ENCODE results near the gene KLF9. TPM values are rescaled to one million over a fixed set of nuclear protein-coding genes. Genes with fewer than 3 reads are reported as not detected.

Gene KLF9
- total RNA-seq, 6 experiments from 2014 or later: 7.9 to 15.7 (median 12.4) TPM

GRCh38 chr9:70415476-70415875 lies 1.0 kb upstream of the KLF9 start:
- Mint-ChIP-seq H3K4me1 (ENCODE audit: low read depth) (peaks cover 36% of the 10 kb centered on the region), H3K9me3 (no peaks in the 10 kb centered on the region), H3K27ac (peak overlapping the region; percentile 100; the same call in 1 of the 2 replicates), H3K4me3 (no peak overlapping the region; the same call in 1 of the 2 replicates), H3K27me3 (ENCODE audit: insufficient read depth) (peaks cover 16% of the 10 kb centered on the region), H3K36me3 (ENCODE audit: low read depth) (peaks cover 7% of the 10 kb centered on the region; the same call in 1 of the 2 replicates)
- DNase-seq: no peak
- TF ChIP-seq CTCF (IDR thresholded peaks at IDR 0.05): no peak

DNA sequence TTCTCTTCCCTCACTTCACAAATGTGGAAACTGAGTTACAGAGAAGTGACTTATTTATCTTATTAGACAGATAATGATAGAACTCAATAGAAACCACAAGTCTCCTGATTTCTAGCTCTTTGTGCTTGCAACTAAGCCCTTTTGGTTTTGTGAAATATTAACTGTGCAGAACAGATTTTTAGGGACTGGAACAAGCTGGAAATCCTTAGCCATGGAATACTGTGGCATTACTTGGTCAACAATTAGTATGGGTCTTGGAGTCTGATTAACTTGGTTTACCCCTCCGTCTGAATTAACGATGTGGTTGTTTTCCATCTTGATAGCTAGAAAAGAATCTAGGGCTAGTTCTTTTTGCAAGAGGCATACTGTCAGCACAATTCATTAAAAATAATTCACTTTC lies 584 bp upstream of the KLF9 start:
- Mint-ChIP-seq H3K9me3 (no peaks in the 10 kb centered on the region), H3K27ac (peak overlapping the region; percentile 100), H3K27me3 (ENCODE audit: insufficient read depth) (peaks cover 16% of the 10 kb centered on the region), H3K4me3 (peak overlapping the region; percentile 100), H3K4me1 (ENCODE audit: low read depth) (peaks cover 40% of the 10 kb centered on the region), H3K36me3 (ENCODE audit: low read depth) (peaks cover 7% of the 10 kb centered on the region; the same call in 1 of the 2 replicates)
- DNase-seq: no peak
- no peak for TF ChIP-seq CTCF (IDR thresholded peaks at IDR 0.05)

DNA sequence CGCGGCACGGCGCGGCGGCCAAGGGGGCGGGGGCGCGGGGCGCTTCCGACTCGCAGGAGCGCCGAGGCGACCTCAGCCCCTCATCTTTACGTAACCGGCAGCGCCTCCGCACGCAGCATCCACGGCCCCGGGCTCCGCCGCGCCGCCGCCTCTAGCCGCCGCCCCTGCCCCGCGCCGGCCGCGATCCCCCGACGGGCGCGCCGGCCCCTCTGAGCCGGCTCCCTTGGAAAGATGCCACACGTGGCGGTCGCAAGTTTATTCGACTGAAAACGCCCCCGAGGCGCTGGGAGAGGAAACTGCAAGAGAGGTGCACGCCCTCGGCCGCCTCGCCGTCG lies 1.0 kb downstream of the KLF9 start:
- H3K27ac Mint-ChIP-seq: peak overlapping the region; percentile 100
- H3K9me3 Mint-ChIP-seq: no peaks in the 10 kb centered on the region

GRCh38 chr9:70412832-70413463 lies 1.5 kb downstream of the KLF9 start:
- H3K4me1 Mint-ChIP-seq (ENCODE audit: low read depth): peaks cover 44% of the 10 kb centered on the region
- peaks cover 7% of the 10 kb centered on the region; the same call in 1 of the 2 replicates for H3K36me3 Mint-ChIP-seq (ENCODE audit: low read depth)
- H3K27me3 Mint-ChIP-seq (ENCODE audit: insufficient read depth): peaks cover 13% of the 10 kb centered on the region
- peak overlapping the region; percentile 97 for H3K27ac Mint-ChIP-seq
- H3K9me3 Mint-ChIP-seq: no peaks in the 10 kb centered on the region
- peak overlapping the region; percentile 99 for H3K4me3 Mint-ChIP-seq
- no peak for TF ChIP-seq CTCF (IDR thresholded peaks at IDR 0.05)
- peak; percentile 63 for DNase-seq

More for the DNA sequence above, 1.0 kb downstream of the KLF9 start:
- H3K36me3 Mint-ChIP-seq (ENCODE audit: low read depth): peaks cover 7% of the 10 kb centered on the region; the same call in 1 of the 2 replicates
- TF ChIP-seq CTCF (IDR thresholded peaks at IDR 0.05): no peak
- H3K4me3 Mint-ChIP-seq: peak overlapping the region; percentile 100
- no peak for DNase-seq
- peaks cover 46% of the 10 kb centered on the region for H3K4me1 Mint-ChIP-seq (ENCODE audit: low read depth)
- H3K27me3 Mint-ChIP-seq (ENCODE audit: insufficient read depth): peaks cover 13% of the 10 kb centered on the region

DNA sequence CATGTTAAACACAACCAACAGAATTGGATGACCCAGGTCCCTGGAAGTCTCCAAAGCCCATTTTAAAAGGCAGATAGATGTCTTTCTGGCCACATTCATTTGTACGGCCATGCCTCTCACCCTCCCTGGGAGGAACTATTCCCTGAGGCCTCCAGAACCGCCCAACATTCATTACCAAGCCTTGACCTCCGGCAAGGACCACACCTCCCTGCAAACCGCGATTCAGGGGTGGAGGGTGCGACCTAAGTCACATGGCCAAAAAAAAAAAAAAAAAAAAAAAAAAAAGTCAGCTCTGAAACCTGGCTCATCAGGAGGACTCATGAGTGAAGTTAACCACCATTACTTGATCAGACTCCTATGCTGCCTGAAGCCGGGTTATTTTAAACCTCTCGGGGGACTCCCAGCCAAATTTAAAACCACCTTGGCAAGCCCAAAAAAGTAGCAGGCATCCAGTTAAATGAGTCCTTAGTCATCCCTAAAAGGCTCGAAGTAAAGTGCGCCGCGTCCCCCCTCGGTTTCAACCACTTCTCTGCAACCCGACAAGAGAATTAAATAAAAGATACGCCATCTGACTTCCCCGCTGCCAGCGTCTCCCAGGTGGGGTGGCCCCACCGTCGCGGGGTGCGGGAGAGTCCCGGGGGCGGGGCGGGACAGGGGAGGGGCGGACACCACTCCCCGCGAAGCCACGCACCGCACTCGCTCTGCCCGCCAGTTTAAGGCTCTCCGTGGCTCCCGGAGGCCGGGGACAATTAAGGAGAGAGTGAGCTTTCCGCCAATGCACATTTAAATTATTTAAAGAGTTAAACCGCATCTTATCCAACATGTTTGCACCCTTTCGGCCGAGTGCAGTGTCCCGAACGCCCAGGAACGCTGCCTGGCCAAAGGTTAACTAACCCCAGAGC lies 2.3 kb downstream of the KLF9 start:
- Mint-ChIP-seq H3K27me3 (ENCODE audit: insufficient read depth) (peaks cover 13% of the 10 kb centered on the region), H3K4me3 (peak overlapping the region; percentile 99), H3K27ac (peak overlapping the region; percentile 97), H3K36me3 (ENCODE audit: low read depth) (peaks cover 7% of the 10 kb centered on the region; the same call in 1 of the 2 replicates), H3K9me3 (no peaks in the 10 kb centered on the region), H3K4me1 (ENCODE audit: low read depth) (peaks cover 52% of the 10 kb centered on the region)
- DNase-seq: peak; percentile 68
- no peak for TF ChIP-seq CTCF (IDR thresholded peaks at IDR 0.05)

Data from HFFc6 (cell line).